Measurements from ENCODE around the gene PLOD2.
A peak's percentile ranks its signal among the peaks of the same experiment; 100 is the strongest.

Gene PLOD2

DNA sequence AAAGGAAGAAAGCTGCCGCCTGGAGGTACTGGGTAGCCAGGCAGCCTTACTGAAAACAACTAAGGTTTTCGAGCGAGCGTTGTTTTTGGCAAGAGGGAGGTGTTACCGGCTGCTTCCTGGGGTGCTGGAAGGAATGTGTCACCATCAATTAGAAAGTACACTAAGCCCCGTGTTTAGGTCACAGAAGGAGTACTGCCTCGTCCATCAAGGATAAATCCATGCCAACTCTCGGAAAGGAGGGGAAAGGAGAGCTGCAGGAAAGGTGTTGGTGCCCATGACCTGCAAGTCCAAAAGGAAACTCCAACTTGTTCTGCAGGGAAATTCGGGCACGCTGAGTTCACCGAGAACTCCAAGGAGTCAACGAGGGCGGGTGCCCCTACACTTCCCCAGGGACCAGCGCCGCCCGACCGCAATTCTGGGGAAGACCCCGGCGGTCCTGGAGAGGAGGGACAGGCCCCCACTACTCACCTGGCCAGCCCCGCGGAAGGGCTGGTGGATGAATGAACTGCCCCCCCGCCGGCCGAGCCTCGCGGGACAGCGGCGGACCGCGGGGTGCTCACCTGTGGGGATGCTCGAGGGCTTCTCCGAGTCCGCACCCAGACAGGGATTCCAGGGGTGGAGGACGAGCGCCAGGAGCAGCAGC, 542 bp downstream of the PLOD2 start:
- Mint-ChIP-seq H3K27ac (peak overlapping the region; percentile 47), H3K4me1 (peaks cover 16% of the 10 kb centered on the region), H3K4me3 (peak overlapping the region; percentile 68), H3K9me3 (peaks cover 4% of the 10 kb centered on the region), H3K27me3 (peaks cover 52% of the 10 kb centered on the region), H3K36me3 (ENCODE audit: low read depth) (no peaks in the 10 kb centered on the region)
- peak; percentile 12 for DNase-seq
- peak; percentile 60 for ATAC-seq

DNA sequence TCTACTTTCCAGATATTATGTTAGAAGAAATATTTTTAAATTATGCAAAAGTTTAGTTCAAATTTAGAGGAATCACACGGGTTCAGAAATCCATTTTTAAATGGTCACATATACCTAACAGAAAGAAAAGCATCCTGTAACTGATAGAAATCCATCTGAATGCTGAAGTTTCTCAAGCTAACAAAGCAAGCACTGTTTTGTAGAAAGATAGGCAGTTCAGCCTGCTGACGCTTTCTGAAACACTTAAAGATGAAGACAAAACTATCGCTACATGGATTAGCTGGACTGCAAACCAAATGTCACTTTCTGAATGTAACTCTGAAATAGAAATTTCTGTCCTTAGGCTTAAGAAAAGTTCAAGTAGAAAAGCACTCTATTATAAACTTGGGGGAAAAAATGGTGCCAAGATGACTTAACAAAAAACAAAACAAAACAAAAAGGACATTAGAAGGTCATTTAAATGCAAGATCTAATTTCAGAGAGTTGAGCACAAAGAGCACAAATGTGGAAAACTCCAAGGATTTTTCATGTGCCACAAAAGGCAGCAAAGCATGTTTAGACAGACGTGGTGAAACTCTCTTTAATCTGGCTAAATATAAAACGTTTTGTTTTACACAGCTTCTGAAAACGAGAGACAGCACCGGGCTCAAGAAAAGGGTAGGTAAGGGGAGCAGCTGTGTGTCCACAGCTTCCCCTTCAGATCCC, 1.2 kb downstream of the PLOD2 start:
- no peak overlapping the region for H3K27ac Mint-ChIP-seq
- peaks cover 16% of the 10 kb centered on the region for H3K4me1 Mint-ChIP-seq
- peak overlapping the region; percentile 68 for H3K4me3 Mint-ChIP-seq
- ATAC-seq (no peak), DNase-seq (no peak)
- H3K9me3 Mint-ChIP-seq, result peaks cover 4% of the 10 kb centered on the region
- no peaks in the 10 kb centered on the region for H3K36me3 Mint-ChIP-seq (ENCODE audit: low read depth)
- H3K27me3 Mint-ChIP-seq, result peaks cover 52% of the 10 kb centered on the region

DNA sequence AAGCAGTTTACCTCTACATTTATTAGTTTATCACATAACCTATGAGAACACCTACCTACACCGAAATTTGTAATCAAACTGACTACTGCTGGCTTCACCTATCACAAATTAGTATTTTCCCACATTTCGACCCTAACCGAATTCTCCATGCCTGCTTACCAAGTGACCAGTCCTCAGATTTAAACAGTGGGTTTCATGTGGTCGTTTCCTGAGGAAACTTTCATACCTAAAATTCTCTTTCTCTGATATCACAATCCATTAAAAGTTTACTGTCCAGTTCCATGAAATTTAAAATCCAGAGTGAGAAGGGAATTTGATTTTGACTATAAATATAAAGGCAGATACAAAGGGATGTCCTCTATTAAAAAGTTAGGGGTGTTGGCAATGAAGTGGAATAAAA, 1.9 kb downstream of the PLOD2 start:
- Mint-ChIP-seq H3K9me3 (peaks cover 4% of the 10 kb centered on the region), H3K27me3 (peaks cover 50% of the 10 kb centered on the region), H3K4me3 (no peak overlapping the region), H3K4me1 (peaks cover 16% of the 10 kb centered on the region), H3K36me3 (ENCODE audit: low read depth) (no peaks in the 10 kb centered on the region), H3K27ac (no peak overlapping the region)
- ATAC-seq (no peak), DNase-seq (no peak)

DNA sequence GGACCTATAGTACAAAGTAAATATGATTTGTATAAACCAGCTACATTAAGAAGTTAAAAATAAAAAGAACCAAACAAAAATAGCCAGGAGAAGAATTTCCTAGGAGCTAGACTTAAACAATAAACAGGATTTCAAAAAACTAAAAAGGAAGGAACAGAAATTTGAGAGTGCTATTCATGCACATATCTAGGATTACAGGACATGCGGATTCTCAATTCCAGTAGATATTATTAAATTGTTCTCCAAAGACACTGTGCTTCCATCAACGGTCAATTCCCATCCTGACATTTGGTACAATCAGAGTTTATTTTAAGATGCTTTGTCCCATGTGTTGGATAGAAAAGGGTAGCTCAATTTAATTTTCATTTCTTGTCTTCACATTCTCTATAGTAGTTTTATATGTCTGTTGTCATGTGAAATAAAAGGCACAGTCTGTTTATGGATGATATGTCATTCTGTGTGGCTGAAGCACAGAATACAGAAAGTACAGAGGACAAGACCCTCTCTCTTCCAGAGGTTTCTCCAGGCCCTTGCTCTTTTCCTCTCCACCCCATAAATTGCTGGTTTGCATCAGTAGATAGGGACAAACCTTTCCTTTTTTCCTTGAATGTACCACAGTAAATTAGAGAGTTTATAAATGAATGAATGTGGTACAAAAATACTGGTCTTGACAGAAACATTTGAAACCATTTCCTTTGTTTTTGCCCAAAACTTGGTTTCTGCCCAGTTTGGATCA, 3.5 kb downstream of the PLOD2 start:
- H3K27ac Mint-ChIP-seq, result no peak overlapping the region
- H3K36me3 Mint-ChIP-seq (ENCODE audit: low read depth), result no peaks in the 10 kb centered on the region
- peaks cover 40% of the 10 kb centered on the region for H3K27me3 Mint-ChIP-seq
- H3K4me3 Mint-ChIP-seq, result no peak overlapping the region
- peaks cover 13% of the 10 kb centered on the region for H3K4me1 Mint-ChIP-seq
- DNase-seq (no peak), ATAC-seq (no peak)
- no peaks in the 10 kb centered on the region for H3K9me3 Mint-ChIP-seq

DNA sequence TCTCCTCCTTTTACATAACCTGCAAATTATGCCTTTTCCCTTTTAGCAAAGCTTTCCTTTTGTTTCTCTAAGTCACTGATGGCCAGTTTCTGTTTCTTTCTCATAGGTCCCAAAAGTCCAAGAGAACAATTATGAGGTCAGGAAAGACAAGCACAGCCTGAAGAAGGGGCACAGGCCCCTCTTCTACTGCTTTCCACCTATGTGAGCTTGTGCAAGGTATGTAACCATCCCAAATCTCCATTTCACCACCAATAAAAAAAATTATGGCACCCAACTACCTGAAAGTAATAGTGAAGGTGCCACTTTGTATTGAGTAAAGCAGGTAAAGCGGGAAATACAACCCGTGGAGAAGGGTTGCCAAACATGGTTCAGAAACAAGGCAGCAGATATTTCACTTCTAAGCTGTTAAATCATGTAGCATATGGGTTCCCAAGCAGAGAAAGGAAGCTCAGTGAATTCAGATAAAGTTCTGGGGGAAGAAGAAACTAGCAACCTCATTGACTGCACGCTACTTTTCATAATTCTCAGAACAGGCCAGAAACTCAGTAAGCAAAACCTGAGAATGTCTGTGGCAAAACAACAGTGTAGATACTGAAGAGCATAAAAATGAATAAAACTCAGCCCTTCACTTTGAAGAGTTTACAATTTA, 4.2 kb downstream of the PLOD2 start:
- Mint-ChIP-seq H3K36me3 (ENCODE audit: low read depth) (no peaks in the 10 kb centered on the region), H3K9me3 (no peaks in the 10 kb centered on the region), H3K4me1 (peaks cover 10% of the 10 kb centered on the region), H3K4me3 (no peak overlapping the region), H3K27ac (no peak overlapping the region), H3K27me3 (peaks cover 33% of the 10 kb centered on the region)
- ATAC-seq, result no peak
- DNase-seq, result no peak

DNA sequence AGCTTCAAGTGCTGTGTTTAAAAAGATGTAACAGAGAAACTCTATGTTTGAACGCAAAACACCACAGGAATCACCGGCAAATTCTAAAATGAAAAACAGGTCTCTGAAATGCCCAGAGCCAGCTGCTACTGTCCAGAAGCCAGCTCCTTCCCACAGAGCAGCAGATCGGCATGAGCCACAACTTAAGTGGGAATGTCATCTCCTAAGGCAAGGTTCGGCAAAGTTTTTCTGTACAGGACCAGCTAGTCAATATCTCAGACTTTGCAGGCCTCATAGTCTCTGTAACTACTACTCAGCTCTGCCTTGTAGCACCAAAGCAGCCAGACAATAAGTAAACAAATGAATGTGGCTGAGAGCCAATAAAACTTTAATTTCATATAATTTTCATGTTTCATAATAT, 4.9 kb downstream of the PLOD2 start:
- DNase-seq, result no peak
- Mint-ChIP-seq H3K36me3 (ENCODE audit: low read depth) (no peaks in the 10 kb centered on the region), H3K4me1 (peaks cover 7% of the 10 kb centered on the region), H3K9me3 (no peaks in the 10 kb centered on the region), H3K27ac (no peak overlapping the region), H3K4me3 (no peak overlapping the region), H3K27me3 (peaks cover 26% of the 10 kb centered on the region)
- ATAC-seq, result no peak

DNA sequence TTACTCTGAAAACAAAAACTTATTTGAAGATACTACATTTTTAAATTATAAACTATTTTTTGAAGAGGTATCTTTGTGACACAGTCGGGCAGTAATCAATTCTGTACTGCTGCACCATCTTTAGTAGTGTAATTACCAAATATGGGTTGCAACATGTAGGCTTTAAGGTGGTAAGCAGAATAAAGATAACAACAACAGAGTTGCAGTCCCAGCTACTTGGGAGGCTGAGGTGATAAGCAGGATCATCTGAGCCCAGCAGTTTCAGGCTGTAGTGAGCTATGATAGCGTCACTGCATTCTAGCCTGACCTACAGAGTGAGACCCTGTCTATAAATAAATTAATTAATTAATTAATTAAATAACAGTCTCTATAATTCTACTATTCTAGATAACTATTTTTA, 6.0 kb downstream of the PLOD2 start:
- H3K27me3 Mint-ChIP-seq, result peaks cover 21% of the 10 kb centered on the region
- H3K4me3 Mint-ChIP-seq, result no peak overlapping the region
- ATAC-seq (no peak), DNase-seq (no peak)
- H3K36me3 Mint-ChIP-seq (ENCODE audit: low read depth), result no peaks in the 10 kb centered on the region
- H3K9me3 Mint-ChIP-seq, result no peaks in the 10 kb centered on the region
- H3K27ac Mint-ChIP-seq, result no peak overlapping the region
- peaks cover 2% of the 10 kb centered on the region for H3K4me1 Mint-ChIP-seq

DNA sequence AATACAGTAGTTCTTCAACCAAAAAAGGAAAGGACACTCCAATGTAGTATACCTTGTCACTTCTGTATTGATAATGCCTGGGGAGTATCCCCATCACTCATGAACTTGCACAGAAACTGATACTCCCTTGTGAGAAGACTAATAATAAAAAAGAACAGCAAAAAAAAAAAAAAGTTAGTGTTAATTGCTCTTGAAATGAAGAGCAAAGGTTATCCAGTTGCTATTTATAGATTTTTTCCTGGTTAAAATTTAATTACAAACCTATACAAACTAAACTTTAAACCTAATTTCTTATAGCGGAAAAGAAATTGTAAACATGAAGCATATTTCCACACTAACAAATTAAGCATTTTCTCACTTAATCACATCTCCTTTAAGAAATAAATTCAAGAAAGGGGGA, 6.7 kb downstream of the PLOD2 start:
- H3K36me3 Mint-ChIP-seq (ENCODE audit: low read depth), result no peaks in the 10 kb centered on the region
- ATAC-seq, result no peak
- no peak for DNase-seq
- H3K27ac Mint-ChIP-seq, result no peak overlapping the region
- no peaks in the 10 kb centered on the region for H3K4me1 Mint-ChIP-seq
- no peak overlapping the region for H3K4me3 Mint-ChIP-seq
- peaks cover 14% of the 10 kb centered on the region for H3K27me3 Mint-ChIP-seq
- H3K9me3 Mint-ChIP-seq, result no peaks in the 10 kb centered on the region

DNA sequence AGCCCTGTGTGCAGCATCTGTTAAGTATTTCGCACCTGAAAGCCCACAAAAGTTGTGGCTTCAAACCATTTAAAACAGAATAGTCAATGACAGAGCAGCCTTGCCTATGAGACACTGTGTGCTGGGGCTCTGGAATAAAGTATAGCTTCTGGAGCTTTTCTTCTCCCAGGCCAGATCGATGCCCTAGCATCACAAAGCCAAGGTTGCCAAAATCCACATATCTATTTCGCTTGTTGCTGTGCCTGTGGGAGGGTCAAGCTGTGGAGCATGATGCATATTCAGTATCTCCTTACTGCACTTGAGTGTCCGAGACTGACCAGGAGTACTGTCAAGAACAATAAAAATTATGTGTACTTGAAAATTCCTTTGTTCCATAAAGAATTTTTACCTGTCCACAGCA, 7.6 kb downstream of the PLOD2 start:
- DNase-seq, result no peak
- ATAC-seq, result no peak
- Mint-ChIP-seq H3K36me3 (ENCODE audit: low read depth) (no peaks in the 10 kb centered on the region), H3K4me3 (no peak overlapping the region), H3K27me3 (peaks cover 6% of the 10 kb centered on the region), H3K9me3 (no peaks in the 10 kb centered on the region), H3K27ac (no peak overlapping the region), H3K4me1 (no peaks in the 10 kb centered on the region)

DNA sequence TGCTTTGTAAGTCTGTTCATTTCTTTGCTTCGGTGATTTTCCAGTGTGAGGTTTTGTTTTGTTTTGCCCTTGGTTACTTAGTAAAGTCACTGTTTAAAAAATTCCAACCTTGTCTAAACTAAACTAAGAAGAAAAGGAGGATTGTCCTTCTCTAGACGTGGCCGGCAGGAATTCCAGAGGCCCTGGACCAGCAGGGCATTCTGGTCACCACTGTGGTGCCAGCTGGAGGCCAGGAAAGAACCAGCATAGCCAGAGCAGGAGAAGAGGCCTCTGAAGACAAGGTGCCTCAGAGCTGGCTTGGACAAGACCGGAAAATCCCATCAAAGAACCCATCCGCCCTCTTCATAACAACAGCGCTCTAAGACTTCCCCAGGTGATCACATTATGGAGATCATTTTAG, 8.2 kb downstream of the PLOD2 start:
- no peak for DNase-seq

DNA sequence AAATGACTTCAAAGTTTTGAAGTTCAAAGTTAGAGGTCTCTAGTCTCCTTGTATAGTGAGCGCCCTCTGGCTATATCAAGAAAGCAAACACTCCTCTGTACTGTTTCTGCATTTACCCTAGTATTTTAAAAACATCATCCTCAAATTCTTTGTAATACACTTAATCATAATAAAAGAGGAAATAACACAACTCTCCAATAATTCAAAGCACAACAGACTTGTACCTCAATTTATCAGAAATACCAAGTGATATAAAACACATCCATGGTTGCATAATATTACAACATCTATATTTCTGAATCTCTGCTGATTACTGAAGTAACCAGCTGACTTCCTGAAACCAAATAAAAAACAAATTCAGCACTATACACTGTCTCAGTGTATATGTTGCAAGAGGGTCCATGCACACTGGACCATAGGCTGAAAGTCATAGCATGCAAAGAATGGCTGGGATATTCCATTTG, 12.5 kb downstream of the PLOD2 start:
- DNase-seq (no peak), ATAC-seq (no peak)
- Mint-ChIP-seq H3K36me3 (ENCODE audit: low read depth) (no peaks in the 10 kb centered on the region), H3K27me3 (no peaks in the 10 kb centered on the region), H3K9me3 (no peaks in the 10 kb centered on the region), H3K4me3 (no peak overlapping the region), H3K4me1 (no peaks in the 10 kb centered on the region), H3K27ac (no peak overlapping the region)

More for the DNA sequence above, 8.2 kb downstream of the PLOD2 start:
- no peak for ATAC-seq
- peaks cover 5% of the 10 kb centered on the region for H3K27me3 Mint-ChIP-seq
- H3K4me3 Mint-ChIP-seq, result no peak overlapping the region
- H3K4me1 Mint-ChIP-seq, result no peaks in the 10 kb centered on the region
- H3K36me3 Mint-ChIP-seq (ENCODE audit: low read depth), result no peaks in the 10 kb centered on the region
- no peak overlapping the region for H3K27ac Mint-ChIP-seq
- H3K9me3 Mint-ChIP-seq, result no peaks in the 10 kb centered on the region

DNA sequence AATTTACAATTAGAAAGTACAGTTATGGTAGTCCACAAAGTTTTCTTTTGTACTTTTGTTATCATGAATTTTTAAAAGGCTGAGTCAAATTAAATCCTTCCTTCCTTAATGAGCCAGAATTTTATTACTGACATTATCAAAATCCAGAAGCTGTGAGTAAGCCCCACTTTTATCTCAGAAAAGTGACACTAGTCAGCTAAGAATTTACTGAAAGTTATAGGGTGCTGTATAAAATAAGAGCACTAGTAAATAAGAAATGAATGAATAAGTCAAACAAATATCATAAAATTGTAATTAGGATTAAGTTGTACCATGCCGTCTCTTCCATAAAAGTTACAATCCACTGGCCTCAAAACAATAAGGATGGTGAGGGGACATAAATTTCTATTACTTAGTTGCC, 15.3 kb downstream of the PLOD2 start:
- H3K4me1 Mint-ChIP-seq, result no peaks in the 10 kb centered on the region
- no peak for ATAC-seq

DNA sequence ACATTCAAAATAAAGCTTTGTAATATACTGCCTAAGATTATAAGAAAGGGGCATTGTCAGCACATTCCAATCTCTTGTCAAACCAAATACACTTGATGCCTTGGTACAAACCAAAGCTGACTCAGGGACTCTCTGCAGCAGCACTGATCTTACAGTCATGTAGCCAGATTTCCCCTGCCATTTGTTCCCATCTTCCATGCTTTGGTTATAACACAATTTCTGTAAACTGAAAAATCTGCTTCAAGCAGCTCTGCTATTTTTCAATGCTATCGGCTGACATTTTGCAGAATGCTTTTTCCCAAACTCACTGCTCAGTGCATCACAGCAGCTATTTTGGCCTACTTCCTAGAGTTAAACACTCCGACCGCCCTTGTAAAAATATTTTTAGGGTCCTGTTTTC, 18.2 kb downstream of the PLOD2 start:
- Mint-ChIP-seq H3K27ac (no peak overlapping the region), H3K9me3 (no peaks in the 10 kb centered on the region), H3K4me1 (no peaks in the 10 kb centered on the region), H3K36me3 (ENCODE audit: low read depth) (no peaks in the 10 kb centered on the region), H3K4me3 (no peak overlapping the region), H3K27me3 (no peaks in the 10 kb centered on the region)
- ATAC-seq, result no peak
- no peak for DNase-seq

More for the DNA sequence above, 15.3 kb downstream of the PLOD2 start:
- no peaks in the 10 kb centered on the region for H3K9me3 Mint-ChIP-seq
- no peak overlapping the region for H3K4me3 Mint-ChIP-seq
- H3K36me3 Mint-ChIP-seq (ENCODE audit: low read depth), result no peaks in the 10 kb centered on the region
- no peak for DNase-seq
- no peak overlapping the region for H3K27ac Mint-ChIP-seq
- H3K27me3 Mint-ChIP-seq, result no peaks in the 10 kb centered on the region

DNA sequence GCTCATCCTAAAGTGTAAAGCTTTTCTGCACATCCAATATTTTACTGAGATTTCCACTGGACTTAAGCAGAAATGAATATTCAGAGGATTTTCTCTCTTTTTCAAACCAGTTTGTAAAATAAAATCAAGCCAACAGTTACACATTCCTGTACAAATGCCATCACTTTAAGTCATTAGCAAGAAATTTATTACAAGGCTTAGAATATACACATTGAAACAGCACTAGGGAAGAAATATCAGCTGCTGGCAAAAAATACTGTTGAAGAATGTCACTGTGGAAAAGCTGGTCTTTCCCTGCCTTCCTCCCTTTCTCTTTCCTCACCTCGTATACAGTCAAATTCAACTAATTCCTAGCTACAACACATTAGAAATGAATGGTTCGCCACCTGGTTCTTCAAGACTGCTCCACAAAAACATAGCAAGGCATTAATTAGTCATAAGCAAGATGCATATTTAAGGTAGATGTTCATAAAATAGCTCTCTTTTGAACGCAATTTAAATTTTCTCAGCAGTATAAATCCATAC, 21.3 kb downstream of the PLOD2 start:
- H3K4me1 Mint-ChIP-seq, result no peaks in the 10 kb centered on the region
- no peaks in the 10 kb centered on the region for H3K36me3 Mint-ChIP-seq (ENCODE audit: low read depth)
- no peak for ATAC-seq
- H3K27me3 Mint-ChIP-seq, result no peaks in the 10 kb centered on the region
- no peak overlapping the region for H3K27ac Mint-ChIP-seq
- no peak overlapping the region for H3K4me3 Mint-ChIP-seq
- H3K9me3 Mint-ChIP-seq, result no peaks in the 10 kb centered on the region
- no peak for DNase-seq

Data from activated naive CD8-positive, alpha-beta T cell treated with anti-CD3 and anti-CD28 coated beads, Interleukin-2, amount 50 U/mL, for 24 hours (primary cell).